CD4-positive, alpha-beta T cell treated with Interleukin-17A for 1 hour (primary cell): ENCODE measurements around the gene TACO1.

Source experiments
- DNase-seq: peaks from one replicate; pipeline ENCODE4 v3.0.0-alpha.2; 2020

TACO1 gene

DNA sequence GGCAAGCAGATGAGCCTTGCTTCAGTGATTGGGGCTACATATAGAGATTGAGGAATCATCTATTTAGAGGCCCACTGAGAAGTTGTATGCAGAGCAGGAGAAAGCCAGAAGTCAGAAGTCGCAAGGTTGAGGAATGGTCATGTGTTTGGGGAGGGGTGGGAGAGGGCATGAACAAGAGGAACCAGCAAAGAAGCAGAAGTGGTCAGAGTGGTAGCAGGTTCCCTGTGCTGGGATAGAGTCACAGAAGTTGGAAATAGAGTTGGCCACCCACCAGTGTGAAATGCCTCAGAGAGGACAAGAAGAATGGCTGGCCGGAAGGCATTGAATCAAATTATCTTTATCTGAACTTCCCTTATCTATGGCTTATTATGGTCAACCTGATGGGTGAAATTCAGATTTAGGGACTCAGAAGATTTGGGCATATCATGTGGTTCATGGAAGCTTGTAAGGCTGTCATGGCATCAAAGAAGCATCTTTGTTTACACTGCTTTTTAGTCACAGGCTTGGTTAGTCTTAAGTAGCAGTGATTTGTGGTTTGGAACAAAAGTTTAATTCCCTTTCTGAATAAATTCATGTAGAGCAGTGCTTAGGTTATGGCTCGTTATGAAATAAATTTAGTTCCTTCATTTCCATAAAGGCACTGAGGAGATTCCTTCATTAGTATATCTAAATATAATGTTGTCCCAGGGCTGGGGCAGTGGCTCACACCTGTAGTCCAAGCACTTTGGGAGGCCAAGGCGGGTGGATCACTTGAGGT is 41.2 kb downstream of the TACO1 start:
- DNase-seq = peak; percentile 19

DNA sequence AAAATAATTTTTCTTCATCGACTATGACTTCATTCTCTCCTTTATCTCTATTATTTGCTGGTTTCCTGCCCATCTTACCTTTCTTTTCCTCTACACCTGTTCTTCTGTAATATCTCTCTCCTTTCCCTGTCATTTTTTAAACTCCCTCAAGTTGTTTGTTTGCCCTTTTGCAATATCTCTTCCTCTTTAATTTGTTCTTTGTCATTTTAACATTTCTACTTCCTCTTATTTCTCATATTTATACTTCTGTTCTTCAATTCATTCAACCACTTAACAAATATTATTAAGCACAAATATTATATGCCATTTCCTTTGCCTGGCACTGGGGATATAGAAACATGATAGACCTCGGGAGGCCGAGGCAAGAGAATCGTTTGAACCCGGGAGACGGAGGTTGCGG is 44.2 kb downstream of the TACO1 start:
- DNase-seq = no peak

DNA sequence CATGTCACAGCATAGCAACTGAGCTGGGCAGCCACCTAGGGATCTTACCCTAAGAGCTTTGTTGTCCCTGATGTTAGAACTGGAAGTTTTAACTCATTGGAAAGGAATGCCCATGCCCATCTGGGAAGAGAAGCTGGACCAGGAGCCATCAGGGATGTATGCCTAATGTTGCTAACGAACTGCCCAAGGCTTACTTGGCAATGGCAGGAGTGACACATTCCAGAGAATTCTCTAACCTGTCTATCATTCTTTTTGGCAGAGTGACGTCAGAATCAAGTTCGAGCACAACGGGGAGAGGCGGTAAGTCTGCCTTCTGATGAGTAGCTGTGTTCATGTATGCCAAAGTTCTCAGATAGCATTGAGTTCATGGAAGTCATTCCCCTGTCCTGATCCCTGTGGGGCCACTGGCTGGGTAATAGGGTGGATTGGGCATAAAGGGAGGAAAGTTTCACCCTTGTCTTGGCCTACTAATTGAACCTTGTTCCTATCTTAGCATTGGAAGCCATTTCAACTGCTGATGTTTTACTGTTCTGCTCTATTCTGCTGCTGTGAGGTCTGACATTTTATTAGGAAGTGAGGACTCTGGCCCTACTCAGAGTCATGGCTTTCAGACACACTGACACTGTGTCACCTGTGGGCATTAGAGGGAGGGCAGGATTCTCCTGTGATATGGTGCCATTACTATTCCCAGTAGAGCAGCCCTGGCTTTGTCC is 45.2 kb downstream of the TACO1 start:
- DNase-seq = no peak

DNA sequence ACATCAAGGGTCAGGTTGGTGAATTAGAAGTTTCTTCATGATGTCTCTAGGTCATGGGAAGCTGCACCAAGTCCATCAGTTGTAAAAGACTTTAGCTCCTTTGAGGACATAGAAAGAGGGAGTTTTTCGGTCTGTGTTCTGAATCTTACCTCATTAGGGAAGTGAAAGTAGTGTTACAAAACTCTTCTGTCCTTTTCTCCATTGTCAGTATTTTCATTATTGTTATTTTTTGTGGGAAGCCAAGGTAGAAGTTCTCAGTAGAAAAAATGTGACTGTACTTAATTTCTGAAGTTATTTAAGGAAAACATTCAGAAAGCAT is 45.8 kb downstream of the TACO1 start:
- no peak for DNase-seq

DNA sequence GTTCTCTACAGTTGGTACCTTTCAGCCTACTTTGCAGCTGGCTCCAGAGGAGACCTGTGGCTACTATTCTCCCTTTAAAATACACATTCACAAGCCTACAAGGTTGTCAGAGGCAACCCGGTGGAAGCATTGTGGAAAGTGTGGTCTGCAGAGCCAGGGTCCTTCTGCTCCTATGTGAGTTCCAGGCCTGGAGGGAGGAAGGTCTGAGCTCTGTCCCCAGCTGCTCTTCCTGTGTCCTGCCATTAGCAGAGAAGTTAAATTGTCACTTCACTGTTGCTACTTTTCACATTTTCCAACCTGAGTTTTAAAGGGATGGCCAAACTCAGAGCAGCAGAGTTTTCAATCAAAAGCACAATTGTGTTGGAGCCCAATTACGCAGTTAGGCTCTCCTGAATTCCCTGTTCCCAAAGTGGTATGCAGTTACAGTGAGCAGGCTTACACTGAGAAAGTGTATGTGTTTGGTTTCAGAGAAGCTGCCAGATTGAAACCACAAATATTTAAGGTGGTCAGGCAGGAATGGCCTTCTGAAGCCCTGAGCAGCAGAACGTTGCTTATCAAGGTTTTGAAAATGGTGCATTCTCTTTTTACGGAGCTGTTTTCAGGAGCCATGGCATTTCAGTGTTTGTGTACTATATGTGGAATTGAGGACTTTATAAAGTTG is 46.5 kb downstream of the TACO1 start:
- DNase-seq = no peak

DNA sequence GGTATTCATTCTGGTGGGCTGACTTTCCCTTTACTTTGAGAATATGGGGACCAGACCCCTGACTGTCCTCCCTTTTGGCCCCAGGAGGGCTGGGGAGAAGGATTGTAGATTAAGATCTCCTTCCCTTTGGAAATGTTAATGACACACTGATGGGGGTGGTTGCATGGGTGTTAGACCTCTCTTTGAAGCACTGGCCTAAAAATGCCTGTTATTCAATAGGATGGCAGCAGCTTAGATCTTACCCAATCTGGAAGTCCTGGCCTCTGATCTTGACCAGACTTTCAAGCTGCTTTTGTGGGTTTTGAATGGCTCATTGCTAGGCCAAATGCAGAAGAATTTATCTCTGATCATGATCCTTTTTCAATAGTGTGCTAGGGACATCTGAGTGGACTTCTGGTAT is 47.2 kb downstream of the TACO1 start:
- DNase-seq = no peak

DNA sequence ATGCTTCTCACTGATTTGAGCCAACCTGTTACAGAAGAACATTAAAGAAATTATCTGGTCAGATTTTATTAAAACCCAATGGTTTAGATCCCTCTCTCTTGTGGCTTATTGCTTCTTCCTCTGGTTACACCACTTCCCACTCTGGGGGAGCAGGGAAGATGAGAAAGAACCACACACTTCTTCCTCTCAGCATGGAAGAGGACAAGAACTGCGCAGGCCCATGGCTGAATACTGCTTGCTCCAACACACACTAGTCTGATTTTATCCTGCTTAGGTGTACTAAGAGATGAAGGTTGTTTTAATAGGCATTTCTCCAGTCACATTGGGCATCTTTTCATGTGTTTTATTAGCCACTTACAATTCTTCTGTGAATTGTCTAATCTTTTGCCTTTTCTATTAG is 49.1 kb downstream of the TACO1 start:
- DNase-seq = no peak

DNA sequence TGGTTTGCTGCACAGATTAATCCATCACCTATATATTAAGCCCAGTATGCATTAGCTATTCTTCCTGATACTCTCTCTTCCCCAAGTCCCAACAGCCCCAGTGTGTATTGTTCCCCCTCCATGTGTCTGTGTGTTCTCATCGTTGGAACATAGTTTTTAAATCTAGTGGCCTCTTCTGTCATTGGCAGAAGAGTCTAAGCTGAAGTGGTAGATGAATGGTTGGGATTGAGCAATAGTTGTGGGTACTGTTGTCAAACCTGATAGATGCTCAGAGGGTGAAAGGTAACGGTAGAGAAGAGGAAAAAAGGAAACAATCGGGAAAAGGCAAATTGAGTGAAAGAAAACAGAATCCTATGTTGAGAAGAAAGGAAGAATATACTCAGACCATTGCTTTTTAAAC is 51.4 kb downstream of the TACO1 start:
- no peak for DNase-seq

DNA sequence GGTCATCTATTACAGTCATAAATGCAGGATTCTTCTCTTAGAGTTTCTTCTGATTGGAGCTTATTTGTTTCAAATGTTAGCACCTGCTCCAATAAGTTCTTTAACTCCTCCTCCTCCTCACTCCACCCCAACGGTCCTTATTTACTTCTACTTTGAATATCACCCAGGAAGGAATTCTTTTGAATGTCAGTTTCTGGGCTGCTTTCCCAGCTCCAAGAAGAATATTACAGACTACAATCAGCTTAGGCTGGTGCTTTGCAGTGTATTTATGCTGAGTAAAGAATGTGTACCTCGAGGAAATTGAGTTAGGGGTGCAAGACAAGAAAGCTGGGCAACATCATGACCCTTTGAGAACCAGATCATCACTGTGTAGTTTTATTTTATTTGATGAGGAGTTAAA is 52.4 kb downstream of the TACO1 start:
- DNase-seq = no peak

DNA sequence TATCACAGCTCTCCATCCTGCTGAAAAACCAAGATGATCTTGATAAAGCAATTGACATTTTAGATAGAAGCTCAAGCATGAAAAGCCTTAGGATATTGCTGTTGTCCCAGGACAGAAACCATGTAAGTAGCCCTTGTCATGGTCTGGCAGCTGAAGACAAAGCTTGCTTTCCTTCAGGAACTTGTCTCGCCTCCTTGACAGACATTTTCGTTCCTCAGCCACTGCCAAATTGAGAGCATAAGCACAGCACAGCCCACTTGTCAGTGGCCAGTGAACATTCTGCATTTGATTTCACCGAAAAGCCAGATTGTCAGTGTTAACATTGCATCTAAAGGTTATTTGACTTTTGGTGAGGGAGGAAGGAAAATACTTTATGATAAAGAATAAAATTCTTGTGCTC is 57.1 kb downstream of the TACO1 start:
- DNase-seq = no peak
